ENCODE data around the gene CFAP299. TPM values are rescaled to one million over a fixed set of nuclear protein-coding genes. Genes with fewer than 3 reads are reported as not detected.

The CFAP299 gene
- total and polyA plus RNA-seq, 9 of the 15 experiments (the other 6 are each of a cell fraction or from before 2014, with no cell fraction given): 0.09 to 3.0 (median 0.76) TPM

- FAIRE-seq: no peak
- intact Hi-C loops (cut with micrococcal nuclease): no loop called here
- WGBS (ENCODE audit: insufficient coverage, low coverage, missing lambda C conversion rate): 0% methylated on average over 1 of the region's 1 CpG
These were observed 395.9 kb downstream of the CFAP299 start for GRCh38 chr4:80731436-80731835.

GRCh38 chr4:80732010-80732409 is 396.5 kb downstream of the CFAP299 start:
- H3K4me2 ChIP-seq (ENCODE audit: insufficient read depth, low read length): no peak overlapping the region
- TF ChIP-seq ZNF707 (CRISPR knock-in tag; conservative IDR thresholded peaks at IDR 0.05) (no peak), ZNF780A (CRISPR knock-in tag; IDR thresholded peaks at IDR 0.05) (no peak), HNRNPUL1 (IDR thresholded peaks at IDR 0.05; ENCODE audit: low read length) (no peak), ZBTB1 (CRISPR knock-in tag; IDR thresholded peaks at IDR 0.05; ENCODE audit: borderline replicate concordance, low read depth) (no peak), ZNF77 (CRISPR knock-in tag; IDR thresholded peaks at IDR 0.05) (no peak), FOXP1 (CRISPR knock-in tag; IDR thresholded peaks at IDR 0.05) (no peak), MYC (IDR thresholded peaks at IDR 0.05; ENCODE audit: low read depth, low read length) (no peak), MYC (CRISPR knock-in tag; IDR thresholded peaks at IDR 0.05; ENCODE audit: borderline replicate concordance, low read depth) (no peak), ZNF785 (CRISPR knock-in tag; IDR thresholded peaks at IDR 0.05) (no peak)
- TF ChIP-seq, protein P1, sequence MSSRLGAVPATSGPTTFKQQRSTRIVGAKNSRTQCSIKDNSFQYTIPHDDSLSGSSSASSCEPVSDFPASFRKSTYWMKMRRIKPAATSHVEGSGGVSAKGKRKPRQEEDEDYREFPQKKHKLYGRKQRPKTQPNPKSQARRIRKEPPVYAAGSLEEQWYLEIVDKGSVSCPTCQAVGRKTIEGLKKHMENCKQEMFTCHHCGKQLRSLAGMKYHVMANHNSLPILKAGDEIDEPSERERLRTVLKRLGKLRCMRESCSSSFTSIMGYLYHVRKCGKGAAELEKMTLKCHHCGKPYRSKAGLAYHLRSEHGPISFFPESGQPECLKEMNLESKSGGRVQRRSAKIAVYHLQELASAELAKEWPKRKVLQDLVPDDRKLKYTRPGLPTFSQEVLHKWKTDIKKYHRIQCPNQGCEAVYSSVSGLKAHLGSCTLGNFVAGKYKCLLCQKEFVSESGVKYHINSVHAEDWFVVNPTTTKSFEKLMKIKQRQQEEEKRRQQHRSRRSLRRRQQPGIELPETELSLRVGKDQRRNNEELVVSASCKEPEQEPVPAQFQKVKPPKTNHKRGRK (tag; IDR thresholded peaks at IDR 0.05): no peak
- TF ChIP-seq, protein P2, sequence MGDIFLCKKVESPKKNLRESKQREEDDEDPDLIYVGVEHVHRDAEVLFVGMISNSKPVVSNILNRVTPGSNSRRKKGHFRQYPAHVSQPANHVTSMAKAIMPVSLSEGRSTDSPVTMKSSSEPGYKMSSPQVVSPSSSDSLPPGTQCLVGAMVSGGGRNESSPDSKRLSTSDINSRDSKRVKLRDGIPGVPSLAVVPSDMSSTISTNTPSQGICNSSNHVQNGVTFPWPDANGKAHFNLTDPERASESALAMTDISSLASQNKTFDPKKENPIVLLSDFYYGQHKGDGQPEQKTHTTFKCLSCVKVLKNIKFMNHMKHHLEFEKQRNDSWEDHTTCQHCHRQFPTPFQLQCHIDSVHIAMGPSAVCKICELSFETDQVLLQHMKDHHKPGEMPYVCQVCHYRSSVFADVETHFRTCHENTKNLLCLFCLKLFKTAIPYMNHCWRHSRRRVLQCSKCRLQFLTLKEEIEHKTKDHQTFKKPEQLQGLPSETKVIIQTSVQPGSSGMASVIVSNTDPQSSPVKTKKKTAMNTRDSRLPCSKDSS (IDR thresholded peaks at IDR 0.05; ENCODE audit: low read depth, partially characterized antibody): no peak
- TF ChIP-seq, protein P3, sequence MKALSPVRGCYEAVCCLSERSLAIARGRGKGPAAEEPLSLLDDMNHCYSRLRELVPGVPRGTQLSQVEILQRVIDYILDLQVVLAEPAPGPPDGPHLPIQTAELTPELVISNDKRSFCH (CRISPR knock-in tag; IDR thresholded peaks at IDR 0.05): no peak
- TF ChIP-seq, protein P3 (tag; IDR thresholded peaks at IDR 0.05): no peak
- H3K4me1 ChIP-seq (replicated peaks in 1 of 2; ENCODE audit: control insufficient read depth in 2 of 2, insufficient read depth in 2 of 2, low read length in 2 of 2): no peaks in the 10 kb centered on the region
- H2AFZ ChIP-seq (ENCODE audit: low read depth, low read length): no peak overlapping the region
- ChIA-PET POLR2A (no interaction called here), CTCF (ENCODE audit: low intra/inter-chr PET ratio) (no interaction called here)
- WGBS (ENCODE audit: insufficient coverage, low coverage, missing lambda C conversion rate): 0% methylated on average over 1 of the region's 1 CpG
- no TSS peak for BruUV-seq (replicated peaks)
- no peak for ATAC-seq
- no peaks in the 10 kb centered on the region for H3K79me2 ChIP-seq (ENCODE audit: control insufficient read depth, insufficient read depth, low read length)
- no peaks in the 10 kb centered on the region for H4K20me1 ChIP-seq (replicated peaks; ENCODE audit: control insufficient read depth, insufficient read depth, low read length)
- no peaks in the 10 kb centered on the region for H3K9me1 ChIP-seq (ENCODE audit: control insufficient read depth, insufficient read depth, low read length)
- DNase-seq (ENCODE audit: extremely low read depth in 1 of 4, low spot score in 3 of 4): no peak
- H3K9ac ChIP-seq (ENCODE audit: insufficient read depth in 1 of 2, low read depth in 2 of 2, low read length in 2 of 2): no peak overlapping the region
- H3K9me3 ChIP-seq (replicated peaks; ENCODE audit: control insufficient read depth, insufficient read depth, low read depth, low read length): no peaks in the 10 kb centered on the region
- H3K27me3 ChIP-seq (ENCODE audit: control insufficient read depth in 2 of 2, insufficient read depth in 2 of 2, low read length in 2 of 2): no peaks in the 10 kb centered on the region
- FAIRE-seq: no peak
- no peak overlapping the region for H3K4me3 ChIP-seq
- intact Hi-C loops (cut with micrococcal nuclease) (no loop called here), in situ Hi-C loops (cut with MboI) (no loop called here)
- H3K27ac ChIP-seq (ENCODE audit: extremely low read depth, low read depth, low read length): no peak overlapping the region
- H3K36me3 ChIP-seq (ENCODE audit: control insufficient read depth, insufficient read depth, low read length): no peaks in the 10 kb centered on the region

More at GRCh38 chr4:80731436-80731835, 395.9 kb downstream of the CFAP299 start:
- in situ Hi-C loops (cut with MboI): no loop called here
- no TSS peak for BruUV-seq (replicated peaks)
- Histone ChIP-seq H3K36me3 (ENCODE audit: control insufficient read depth, insufficient read depth, low read length) (no peaks in the 10 kb centered on the region), H3K27ac (ENCODE audit: extremely low read depth, low read depth, low read length) (no peak overlapping the region), H3K79me2 (ENCODE audit: control insufficient read depth, insufficient read depth, low read length) (no peaks in the 10 kb centered on the region), H3K4me3 (no peak overlapping the region), H2AFZ (ENCODE audit: low read depth, low read length) (no peak overlapping the region), H3K9ac (ENCODE audit: insufficient read depth in 1 of 2, low read depth in 2 of 2, low read length in 2 of 2) (no peak overlapping the region), H3K9me1 (ENCODE audit: control insufficient read depth, insufficient read depth, low read length) (no peaks in the 10 kb centered on the region), H3K4me2 (ENCODE audit: insufficient read depth, low read length) (no peak overlapping the region), H4K20me1 (replicated peaks; ENCODE audit: control insufficient read depth, insufficient read depth, low read length) (no peaks in the 10 kb centered on the region), H3K4me1 (replicated peaks in 1 of 2; ENCODE audit: control insufficient read depth in 2 of 2, insufficient read depth in 2 of 2, low read length in 2 of 2) (no peaks in the 10 kb centered on the region), H3K27me3 (ENCODE audit: control insufficient read depth in 2 of 2, insufficient read depth in 2 of 2, low read length in 2 of 2) (no peaks in the 10 kb centered on the region), H3K9me3 (replicated peaks; ENCODE audit: control insufficient read depth, insufficient read depth, low read depth, low read length) (no peaks in the 10 kb centered on the region)
- CTCF ChIA-PET (ENCODE audit: low intra/inter-chr PET ratio): no interaction called here
- no peak for TF ChIP-seq EGR1 (conservative IDR thresholded peaks at IDR 0.05)
- ATAC-seq (no peak), DNase-seq (ENCODE audit: extremely low read depth in 1 of 4, low spot score in 3 of 4) (no peak)
- POLR2A ChIA-PET: no interaction called here

Data from K562 (cell line).